Measurements from ENCODE around the gene CYB5B.

- TF ChIP-seq CTCF (IDR thresholded peaks at IDR 0.05; ENCODE audit: low read depth, low read length) (peak; percentile 41), EZH2phosphoT487 (IDR thresholded peaks at IDR 0.05; ENCODE audit: low read depth) (no peak)
These were observed 15.8 kb downstream of the CYB5B start for GRCh38 chr16:69440250-69440649.
